IPS-20b (cell line): Measurements from ENCODE around the gene HPS5.
"Not testable (repeated sequence)": the region's sequence is repeated elsewhere in the genome, so short reads cannot be mapped to it uniquely, and the experiment has no call there.

ENCODE experiments used
- H3K27ac ChIP-seq: one replicate; pipeline ENCODE4 v1.5.1; 2013; ENCODE audit warnings: low read length
- H3K27me3 ChIP-seq: 2 replicates; pipeline ENCODE4 v1.6.1; 2013; ENCODE audit warnings: mild to moderate bottlenecking, low read length, inconsistent platforms; ENCODE audit not compliant: insufficient read depth
- H3K36me3 ChIP-seq: 2 replicates; pipeline ENCODE4 v1.6.1; 2013; ENCODE audit warnings: low read depth, mild to moderate bottlenecking, inconsistent platforms, low read length, moderate library complexity; ENCODE audit not compliant: insufficient read depth
- H3K4me1 ChIP-seq: 2 replicates; pipeline ENCODE4 v1.6.1; 2013; ENCODE audit warnings: mild to moderate bottlenecking, control low read depth, inconsistent platforms, low read length, moderate library complexity; ENCODE audit not compliant: insufficient read depth
- H3K4me3 ChIP-seq: 2 replicates; pipeline ENCODE4 v1.5.1; 2013; ENCODE audit warnings: mild to moderate bottlenecking, low read length, inconsistent platforms
- H3K9ac ChIP-seq: 2 replicates; pipeline ENCODE4 v1.6.1; 2013; ENCODE audit warnings: low read depth, mild to moderate bottlenecking, inconsistent platforms, low read length, moderate library complexity
- H3K9me3 ChIP-seq: 2 replicates; pipeline ENCODE4 v1.6.1; 2013; ENCODE audit warnings: mild to moderate bottlenecking, low read depth, low read length, inconsistent platforms; ENCODE audit not compliant: insufficient read depth

The HPS5 gene

DNA sequence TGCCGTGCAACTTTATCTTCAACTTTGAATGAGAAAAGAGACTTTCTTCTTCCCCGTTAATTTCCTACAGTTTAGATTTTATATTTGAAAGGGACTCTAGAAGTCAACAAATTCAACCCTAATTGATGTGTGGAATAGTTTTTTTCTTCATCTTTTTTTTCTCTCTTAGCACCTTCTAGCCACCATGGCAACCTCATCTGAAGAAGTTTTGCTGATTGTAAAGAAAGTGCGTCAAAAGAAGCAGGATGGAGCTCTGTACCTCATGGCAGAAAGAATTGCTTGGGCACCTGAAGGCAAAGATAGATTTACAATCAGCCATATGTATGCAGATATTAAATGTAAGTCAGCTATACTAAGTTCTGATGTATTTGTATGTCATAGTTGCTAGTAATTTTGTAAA lies 11.0 kb upstream of the HPS5 start:
- H3K9me3 ChIP-seq: no peaks in the 10 kb centered on the region
- H3K4me1 ChIP-seq: 0 out of 2 replicates have a peak, but pooled peaks cover 5% of the 10 kb centered on the region
- no peak overlapping the region for H3K9ac ChIP-seq
- no peak overlapping the region for H3K27ac ChIP-seq
- no peaks in the 10 kb centered on the region for H3K27me3 ChIP-seq
- H3K36me3 ChIP-seq: peaks cover 68% of the 10 kb centered on the region
- H3K4me3 ChIP-seq: no peak overlapping the region

DNA sequence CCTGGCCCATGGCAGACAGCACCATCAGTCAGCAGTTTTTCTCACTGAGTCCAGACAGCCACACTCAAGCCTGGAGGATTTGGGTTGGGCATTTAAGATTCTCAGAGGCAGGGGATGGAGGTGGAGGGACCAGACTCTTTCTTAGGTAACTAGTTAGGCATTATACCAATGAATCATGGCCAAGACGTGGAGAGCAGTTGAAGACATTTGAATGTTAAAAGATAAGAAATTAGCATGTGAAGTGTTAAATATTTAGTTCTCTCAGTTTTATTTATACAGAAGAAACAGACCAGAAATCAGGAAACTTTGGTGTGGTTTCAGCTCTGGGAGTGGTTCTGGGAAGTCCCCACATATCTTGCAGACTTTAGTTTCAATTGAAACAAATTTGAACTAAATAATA lies 10.4 kb upstream of the HPS5 start:
- H3K36me3 ChIP-seq: peaks cover 65% of the 10 kb centered on the region
- H3K4me1 ChIP-seq: 0 out of 2 replicates have a peak, but pooled peaks cover 5% of the 10 kb centered on the region
- no peaks in the 10 kb centered on the region for H3K27me3 ChIP-seq
- H3K9ac ChIP-seq: peak overlapping the region; percentile 46; the same call in 1 of the 2 replicates
- no peak overlapping the region for H3K27ac ChIP-seq
- no peaks in the 10 kb centered on the region for H3K9me3 ChIP-seq
- H3K4me3 ChIP-seq: no peak overlapping the region

DNA sequence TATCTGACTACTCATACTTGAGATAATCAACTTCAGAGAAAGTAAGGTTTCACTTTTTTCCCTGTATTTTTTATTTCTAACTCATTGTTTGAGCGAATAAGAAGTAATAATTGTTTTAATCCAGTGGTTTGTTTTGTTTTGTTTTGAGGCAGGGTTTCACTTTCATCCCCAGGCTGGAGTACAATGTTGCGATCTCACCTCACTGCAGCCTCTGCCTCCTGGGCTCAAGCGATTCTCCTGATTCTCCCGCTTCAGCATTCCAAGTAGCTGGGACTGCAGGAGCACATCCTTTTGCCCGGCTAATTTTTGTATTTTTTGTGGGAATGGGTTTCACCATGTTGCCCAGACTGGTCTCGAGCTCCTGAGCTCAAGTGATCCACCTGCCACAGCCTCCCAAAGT lies 9.0 kb upstream of the HPS5 start:
- H3K9me3 ChIP-seq: no peaks in the 10 kb centered on the region
- no peak overlapping the region for H3K4me3 ChIP-seq
- H3K27me3 ChIP-seq: no peaks in the 10 kb centered on the region
- no peak overlapping the region for H3K9ac ChIP-seq
- 0 out of 2 replicates have a peak, but pooled peaks cover 5% of the 10 kb centered on the region for H3K4me1 ChIP-seq
- H3K27ac ChIP-seq: no peak overlapping the region
- H3K36me3 ChIP-seq: peaks cover 64% of the 10 kb centered on the region

DNA sequence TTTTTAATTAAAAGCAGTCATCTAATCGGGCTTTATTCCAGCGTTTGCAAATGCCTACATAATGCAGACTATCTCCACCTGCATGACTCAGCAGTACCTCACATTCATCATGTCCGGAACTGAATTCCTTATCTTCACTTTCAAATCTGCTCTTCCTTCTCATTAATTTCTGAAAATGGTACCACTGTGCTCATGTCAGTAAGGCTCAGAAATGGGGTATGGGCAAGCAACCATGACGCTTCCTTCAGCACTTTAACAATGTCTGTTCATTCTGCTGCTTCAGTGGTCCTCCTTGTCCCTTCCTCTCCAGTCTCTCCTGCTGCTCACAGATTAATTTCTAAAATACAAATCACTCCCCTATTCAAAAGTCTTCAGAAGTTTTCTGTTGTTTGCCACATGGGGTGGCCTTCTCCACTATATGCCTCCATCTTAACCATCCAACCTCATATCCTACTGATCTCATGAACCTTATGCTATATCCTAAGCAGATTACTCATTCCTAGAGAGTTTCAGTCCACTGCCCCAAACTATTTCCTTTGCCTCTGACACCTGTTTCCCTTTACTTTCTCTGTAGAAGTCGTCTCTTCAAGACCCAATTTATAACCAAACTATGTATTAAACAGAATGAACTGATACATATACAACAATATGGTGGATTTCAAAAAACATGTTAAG lies 7.4 kb upstream of the HPS5 start:
- Histone ChIP-seq H3K9me3 (no peaks in the 10 kb centered on the region), H3K9ac (no peak overlapping the region), H3K4me1 (0 out of 2 replicates have a peak, but pooled peaks cover 5% of the 10 kb centered on the region), H3K36me3 (peaks cover 57% of the 10 kb centered on the region), H3K4me3 (no peak overlapping the region), H3K27me3 (no peaks in the 10 kb centered on the region), H3K27ac (no peak overlapping the region)

DNA sequence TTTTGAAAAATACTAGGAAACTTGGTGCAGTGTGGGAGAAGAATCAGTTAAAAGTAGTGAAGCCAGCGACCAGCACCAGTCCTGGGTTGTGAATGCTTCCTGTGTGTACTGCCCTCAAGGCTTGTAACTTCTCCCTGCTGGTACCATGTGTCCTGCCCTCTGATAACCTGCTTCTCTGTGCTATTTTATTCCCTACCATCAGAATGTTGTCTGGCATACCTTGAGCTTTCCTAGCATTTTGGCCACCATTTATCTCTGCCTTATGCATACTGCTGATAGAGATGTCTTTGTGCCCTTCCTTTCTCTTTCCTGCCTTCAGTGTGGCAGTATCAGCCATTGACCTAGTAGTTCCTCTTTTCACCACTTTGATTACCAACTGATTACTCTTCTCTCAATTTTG lies 2.4 kb upstream of the HPS5 start:
- Histone ChIP-seq H3K36me3 (peaks cover 31% of the 10 kb centered on the region), H3K4me1 (peaks cover 5% of the 10 kb centered on the region), H3K27me3 (no peaks in the 10 kb centered on the region), H3K27ac (no peak overlapping the region), H3K4me3 (no peak overlapping the region), H3K9me3 (no peaks in the 10 kb centered on the region), H3K9ac (no peak overlapping the region; the same call in 1 of the 2 replicates)

DNA sequence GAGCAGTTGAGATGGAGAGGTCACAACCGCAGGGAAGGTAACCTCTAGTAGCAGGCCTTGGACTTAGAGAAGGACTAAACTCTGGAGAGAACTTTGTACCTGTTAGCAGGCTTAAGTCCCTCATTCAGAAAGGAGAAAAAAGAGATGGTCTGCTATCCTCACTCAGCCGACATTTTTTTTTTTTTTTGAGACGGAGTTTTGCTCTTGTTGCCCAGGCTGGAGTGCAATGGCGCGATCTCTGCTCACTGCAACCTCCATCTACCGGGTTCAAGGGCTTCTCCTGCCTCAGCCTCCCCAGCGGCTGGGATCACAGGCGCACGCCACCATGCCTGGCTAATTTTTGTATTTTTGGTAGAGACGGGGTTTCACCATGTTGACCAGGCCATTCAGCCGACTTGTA lies 1.9 kb upstream of the HPS5 start:
- not testable (repeated sequence) for H3K27me3 ChIP-seq, H3K9me3 ChIP-seq, H3K4me1 ChIP-seq, H3K27ac ChIP-seq
- Histone ChIP-seq H3K9ac (peak overlapping the region; percentile 89), H3K36me3 (peaks cover 26% of the 10 kb centered on the region), H3K4me3 (peak overlapping the region; percentile 85; the same call in 1 of the 2 replicates)

DNA sequence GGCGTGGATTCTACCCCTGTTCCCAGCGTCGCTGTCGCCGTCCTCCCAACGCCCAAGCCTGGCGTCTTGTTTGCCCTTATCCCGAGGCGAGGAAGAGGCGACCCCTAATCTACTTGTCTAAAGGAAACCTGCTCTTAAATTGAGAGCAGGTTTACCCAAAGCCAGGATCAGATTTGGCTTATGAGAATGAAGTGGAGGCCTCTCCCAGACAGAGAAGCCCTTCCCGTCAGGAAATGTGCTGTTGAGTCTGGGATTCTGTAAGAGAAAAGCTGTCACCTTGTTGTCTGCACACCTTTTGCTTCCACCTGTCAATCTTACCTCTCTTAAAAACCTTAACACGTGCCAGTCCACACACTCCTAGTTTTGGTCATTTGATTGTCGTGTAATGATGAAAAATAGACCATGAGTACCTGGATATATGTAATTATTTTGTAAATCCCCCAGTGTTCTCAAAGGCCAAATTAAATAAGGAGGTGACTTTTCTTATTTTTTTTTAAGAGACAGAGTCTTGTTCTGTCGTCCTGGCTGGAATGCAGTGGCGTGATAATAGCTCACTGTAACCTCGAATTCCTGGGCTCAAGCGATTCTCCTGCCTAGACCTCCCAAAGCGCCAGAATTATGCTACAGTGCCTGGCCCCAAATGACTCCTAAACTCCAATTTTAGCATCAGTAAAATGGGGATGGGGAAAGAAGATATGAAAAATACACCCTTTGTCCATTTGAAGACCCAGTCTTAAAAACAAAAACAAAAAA lies 1.1 kb upstream of the HPS5 start:
- H3K4me3 ChIP-seq: peak overlapping the region; percentile 85
- peak overlapping the region; percentile 89 for H3K9ac ChIP-seq
- peaks cover 5% of the 10 kb centered on the region for H3K4me1 ChIP-seq
- H3K9me3 ChIP-seq: no peaks in the 10 kb centered on the region
- H3K27me3 ChIP-seq: no peaks in the 10 kb centered on the region
- H3K27ac ChIP-seq: no peak overlapping the region
- H3K36me3 ChIP-seq: peaks cover 25% of the 10 kb centered on the region

DNA sequence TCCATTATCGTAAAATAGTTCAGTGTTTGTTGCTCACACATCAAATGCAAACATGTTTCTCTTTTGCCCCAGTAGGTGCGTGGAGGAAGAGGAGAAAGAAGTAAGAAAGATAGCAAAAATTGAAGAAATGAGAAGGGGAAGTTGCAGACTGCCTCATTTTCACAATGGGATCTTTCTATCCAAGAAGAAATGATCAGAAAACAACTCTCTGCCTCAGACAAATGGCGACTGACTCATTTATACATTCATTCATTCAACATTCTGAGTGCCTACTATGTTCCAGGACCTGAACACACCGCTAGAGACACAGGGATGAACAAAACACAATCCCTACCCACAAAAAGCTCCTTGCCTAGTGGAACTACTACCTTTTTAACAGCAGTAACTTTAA lies 367 bp downstream of the HPS5 start:
- peaks cover 5% of the 10 kb centered on the region for H3K4me1 ChIP-seq

DNA sequence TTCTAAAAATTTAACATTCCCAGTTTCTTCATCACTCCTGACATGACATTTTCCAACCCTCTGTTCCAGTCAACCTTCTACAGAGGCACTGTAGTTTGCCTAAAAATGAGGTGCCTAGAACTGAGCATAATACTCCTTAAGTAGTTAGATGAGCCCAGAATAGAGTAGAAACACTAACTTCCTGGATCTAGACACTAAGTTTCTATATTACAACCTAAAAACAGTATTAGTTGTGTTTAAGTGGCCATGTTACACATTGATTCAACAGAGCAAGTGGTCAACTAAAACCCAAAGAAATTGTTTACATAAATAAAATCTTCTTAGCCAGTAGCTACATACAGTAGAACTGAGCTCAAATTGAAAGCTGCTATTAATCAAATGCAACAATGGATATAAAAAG lies 1.3 kb downstream of the HPS5 start:
- H3K9me3 ChIP-seq: no peaks in the 10 kb centered on the region
- H3K9ac ChIP-seq: peak overlapping the region; percentile 89
- H3K27me3 ChIP-seq: no peaks in the 10 kb centered on the region
- H3K4me1 ChIP-seq: peaks cover 5% of the 10 kb centered on the region
- H3K36me3 ChIP-seq: peaks cover 10% of the 10 kb centered on the region; the same call in 1 of the 2 replicates
- peak overlapping the region; percentile 85 for H3K4me3 ChIP-seq
- no peak overlapping the region for H3K27ac ChIP-seq

More for the DNA sequence above, 367 bp downstream of the HPS5 start:
- H3K9ac ChIP-seq: peak overlapping the region; percentile 89
- H3K9me3 ChIP-seq: no peaks in the 10 kb centered on the region
- peaks cover 14% of the 10 kb centered on the region for H3K36me3 ChIP-seq
- H3K4me3 ChIP-seq: peak overlapping the region; percentile 85
- H3K27me3 ChIP-seq: no peaks in the 10 kb centered on the region
- H3K27ac ChIP-seq: peak overlapping the region; percentile 99

DNA sequence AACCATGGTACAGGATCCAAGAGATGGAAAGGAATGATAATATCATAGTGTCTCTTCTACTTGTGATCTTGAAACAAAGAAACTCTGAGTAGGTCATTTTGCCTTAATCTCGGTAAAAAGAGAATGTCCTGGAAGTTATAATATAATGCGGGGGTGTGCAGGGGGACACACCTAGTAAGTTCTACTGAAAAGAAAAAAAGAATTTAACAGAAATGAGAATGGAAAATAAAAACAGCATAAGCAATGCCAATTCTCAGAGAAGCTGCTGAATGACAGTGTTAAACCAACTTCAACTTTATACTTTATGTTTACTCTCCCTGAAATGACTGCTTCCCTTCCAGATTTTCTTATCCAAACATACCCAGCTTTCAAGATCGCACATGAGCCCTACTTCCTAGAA lies 2.0 kb downstream of the HPS5 start:
- Histone ChIP-seq H3K9ac (peak overlapping the region; percentile 89; the same call in 1 of the 2 replicates), H3K9me3 (no peaks in the 10 kb centered on the region), H3K36me3 (peaks cover 4% of the 10 kb centered on the region; the same call in 1 of the 2 replicates), H3K27ac (no peak overlapping the region), H3K27me3 (no peaks in the 10 kb centered on the region), H3K4me1 (peaks cover 5% of the 10 kb centered on the region), H3K4me3 (no peak overlapping the region)

DNA sequence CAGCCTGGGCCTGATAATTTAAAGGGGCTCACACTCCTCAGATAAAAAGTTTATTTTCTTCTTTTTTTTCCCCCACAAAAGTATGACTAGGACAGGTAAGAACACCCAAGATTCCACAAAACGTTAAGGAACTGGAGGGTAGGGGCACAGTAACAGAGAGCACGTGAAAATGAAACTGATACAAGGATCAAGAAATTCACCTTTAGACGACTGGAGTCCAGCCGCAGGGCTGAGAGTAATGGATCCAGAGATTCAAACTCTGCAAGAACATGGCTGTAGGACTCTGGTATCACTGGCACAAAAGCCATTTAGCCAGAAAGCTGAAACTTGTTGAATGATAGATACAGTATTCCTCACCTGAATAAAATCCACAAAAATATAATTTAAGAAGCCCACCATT lies 4.4 kb downstream of the HPS5 start:
- H3K27ac ChIP-seq: no peak overlapping the region
- no peak overlapping the region for H3K4me3 ChIP-seq
- peaks cover 4% of the 10 kb centered on the region; the same call in 1 of the 2 replicates for H3K36me3 ChIP-seq
- H3K27me3 ChIP-seq: no peaks in the 10 kb centered on the region
- H3K9me3 ChIP-seq: no peaks in the 10 kb centered on the region
- peaks cover 5% of the 10 kb centered on the region for H3K4me1 ChIP-seq
- no peak overlapping the region for H3K9ac ChIP-seq

DNA sequence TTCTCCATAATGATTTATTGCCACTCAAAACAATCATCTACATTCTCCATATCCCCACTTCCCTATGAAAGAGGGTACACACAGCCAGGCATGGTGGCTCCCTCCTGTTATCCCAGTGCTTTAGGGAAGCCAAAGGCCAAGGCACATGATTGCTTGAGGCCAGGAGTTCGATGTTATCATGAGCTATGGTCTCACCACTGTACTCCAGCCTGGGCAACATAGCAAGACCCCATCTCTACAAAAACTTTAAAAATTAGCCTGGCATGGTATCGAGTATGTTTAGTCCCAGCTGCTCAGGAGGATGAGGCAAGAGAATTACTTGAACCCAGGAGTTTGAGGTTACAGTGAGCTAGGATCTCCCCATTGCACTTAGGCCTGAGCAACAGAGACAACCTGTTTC lies 6.0 kb downstream of the HPS5 start:
- H3K4me1 ChIP-seq: peaks cover 5% of the 10 kb centered on the region
- peaks cover 14% of the 10 kb centered on the region for H3K36me3 ChIP-seq
- H3K9me3 ChIP-seq: no peaks in the 10 kb centered on the region
- H3K4me3 ChIP-seq: no peak overlapping the region
- H3K27ac ChIP-seq: no peak overlapping the region
- no peaks in the 10 kb centered on the region for H3K27me3 ChIP-seq
- H3K9ac ChIP-seq: no peak overlapping the region
